ENCODE measurements around the gene ACVR2A. TPM values are rescaled to one million over a fixed set of nuclear protein-coding genes. Genes with fewer than 3 reads are reported as not detected.
A peak's percentile ranks its signal among the peaks of the same experiment; 100 is the strongest.

ACVR2A gene
- total and polyA plus RNA-seq, 2 of the 4 experiments (the other 2 are of a cell fraction), result 1.8 to 6.8 TPM

DNA sequence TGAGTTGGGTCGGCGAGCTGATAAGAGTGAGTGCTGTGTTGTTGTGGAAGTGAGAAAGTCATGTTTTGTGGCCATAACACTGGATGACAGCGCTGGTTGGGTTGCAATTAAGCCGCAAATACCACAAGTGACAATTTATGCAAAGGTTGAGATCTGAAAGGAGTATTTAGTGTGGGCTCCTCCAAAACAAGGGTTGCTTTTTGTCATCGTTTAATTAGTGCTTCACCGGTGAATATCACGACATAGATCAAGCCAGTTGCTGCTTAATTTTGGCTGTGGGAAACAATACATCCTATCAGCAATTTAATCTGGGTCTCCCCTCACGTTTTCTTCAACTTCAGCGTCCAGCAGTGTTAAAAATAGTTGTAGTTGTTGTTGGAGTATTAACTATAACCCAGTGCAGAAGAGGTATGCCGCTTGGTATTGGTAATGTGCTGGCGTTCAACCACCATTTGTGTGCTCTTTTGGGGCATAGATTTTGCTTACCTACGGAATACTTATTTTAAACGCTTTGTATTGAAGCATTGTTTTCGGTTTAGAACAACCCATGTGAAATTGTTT is 662 bp downstream of the ACVR2A start:
- ChIA-PET POLR2A (ENCODE audit: unreplicated experiment) (no interaction called here), CTCF (no interaction called here)
- Histone ChIP-seq H2BK120ac (ENCODE audit: low read depth, low read length) (no peak overlapping the region), H3K14ac (replicated peaks; ENCODE audit: low read depth, low read length) (0 out of 2 replicates have a peak overlapping the region, but pooled peaks have one; percentile 51), H2BK20ac (ENCODE audit: low read depth, low read length) (no peak overlapping the region), H2AK9ac (replicated peaks; ENCODE audit: low read depth, low read length, poor library complexity) (no peak overlapping the region), H3K9ac (ENCODE audit: low read depth, low read length) (peak overlapping the region; percentile 86), H3K79me1 (ENCODE audit: low read depth in 1 of 2, low read length in 2 of 2) (peaks cover 15 to 25% of the 10 kb centered on the region in 2 experiments), H3K36me3 (ENCODE audit: control insufficient read depth, insufficient read depth, low read length) (no peaks in the 10 kb centered on the region), H3K9me1 (ENCODE audit: insufficient read depth, low read length) (no peaks in the 10 kb centered on the region), H3K4me1 (ENCODE audit: control insufficient read depth, insufficient read depth, low read length) (peaks cover 3% of the 10 kb centered on the region; the same call in 1 of the 2 replicates), H3K4me3 (ENCODE audit: insufficient read depth, low read depth, low read length) (peak overlapping the region; percentile 96), H3K4me2 (ENCODE audit: low read depth, low read length) (peak overlapping the region; percentile 78), H3K18ac (ENCODE audit: low read depth, low read length) (no peak overlapping the region), H4K20me1 (ENCODE audit: insufficient read depth, low read length) (peaks cover 6% of the 10 kb centered on the region; the same call in 1 of the 2 replicates), H3K27ac (ENCODE audit: insufficient read depth, low read length) (peak overlapping the region; percentile 20; the same call in 1 of the 2 replicates), H3K27me3 (ENCODE audit: control insufficient read depth, insufficient read depth, low read length) (no peaks in the 10 kb centered on the region), H4K5ac (ENCODE audit: low read depth, low read length) (no peak overlapping the region), H2BK15ac (ENCODE audit: low read depth, low read length) (no peak overlapping the region), H4K91ac (ENCODE audit: insufficient read depth, low read depth, low read length) (no peak overlapping the region), H2BK5ac (ENCODE audit: low read depth, low read length, poor library complexity, severe bottlenecking) (no peak overlapping the region), H3K23ac (ENCODE audit: low read depth, low read length) (peak overlapping the region; percentile 85), H4K8ac (ENCODE audit: low read depth in 2 of 2, low read length in 2 of 2) (no peak overlapping the region), H2AK5ac (ENCODE audit: low read depth, low read length) (no peak overlapping the region), H3K9me3 (ENCODE audit: control insufficient read depth, insufficient read depth, low read length) (no peaks in the 10 kb centered on the region), H3K4ac (ENCODE audit: low read depth, low read length) (no peak overlapping the region), H2AFZ (replicated peaks; ENCODE audit: low read length, poor library complexity) (peak overlapping the region; percentile 62), H3K56ac (ENCODE audit: extremely low read depth, insufficient read depth, low read length) (no peak overlapping the region)
- WGBS, 2 experiments (ENCODE audit: extremely low coverage in 2 of 2, insufficient read length in 1 of 2), result no CpG with 5 or more reads among the region's 14 CpGs
- in situ Hi-C loops (cut with MboI; ENCODE audit: low sequenced_read_pairs), result no loop called here
- dilution Hi-C loops (cut with HindIII; ENCODE audit: low sequenced_read_pairs, unreplicated experiment), result no loop called here
- ATAC-seq (ENCODE audit: low read depth) (no peak), DNase-seq (peak; percentile 12)
- intact Hi-C loops (cut with micrococcal nuclease), result loop anchor here (2.0 to 5.0 kb wide), 2 partner anchors 65 to 793 kb away; no protein-coding TSS in a partner anchor
- BruUV-seq (replicated peaks), result TSS peak; percentile 39
- TF ChIP-seq MXI1 (IDR thresholded peaks at IDR 0.05; ENCODE audit: borderline replicate concordance, low read depth, low read length), result no peak
